ENCODE measurements around the gene C10orf105.

Gene C10orf105, protein sequence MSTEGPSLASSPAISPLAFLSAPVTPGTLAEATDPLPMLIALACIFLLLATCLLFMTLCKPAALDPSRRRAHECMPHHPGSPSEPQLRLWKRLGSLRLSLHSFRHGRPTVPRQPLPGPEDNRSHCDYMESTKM

DNA sequence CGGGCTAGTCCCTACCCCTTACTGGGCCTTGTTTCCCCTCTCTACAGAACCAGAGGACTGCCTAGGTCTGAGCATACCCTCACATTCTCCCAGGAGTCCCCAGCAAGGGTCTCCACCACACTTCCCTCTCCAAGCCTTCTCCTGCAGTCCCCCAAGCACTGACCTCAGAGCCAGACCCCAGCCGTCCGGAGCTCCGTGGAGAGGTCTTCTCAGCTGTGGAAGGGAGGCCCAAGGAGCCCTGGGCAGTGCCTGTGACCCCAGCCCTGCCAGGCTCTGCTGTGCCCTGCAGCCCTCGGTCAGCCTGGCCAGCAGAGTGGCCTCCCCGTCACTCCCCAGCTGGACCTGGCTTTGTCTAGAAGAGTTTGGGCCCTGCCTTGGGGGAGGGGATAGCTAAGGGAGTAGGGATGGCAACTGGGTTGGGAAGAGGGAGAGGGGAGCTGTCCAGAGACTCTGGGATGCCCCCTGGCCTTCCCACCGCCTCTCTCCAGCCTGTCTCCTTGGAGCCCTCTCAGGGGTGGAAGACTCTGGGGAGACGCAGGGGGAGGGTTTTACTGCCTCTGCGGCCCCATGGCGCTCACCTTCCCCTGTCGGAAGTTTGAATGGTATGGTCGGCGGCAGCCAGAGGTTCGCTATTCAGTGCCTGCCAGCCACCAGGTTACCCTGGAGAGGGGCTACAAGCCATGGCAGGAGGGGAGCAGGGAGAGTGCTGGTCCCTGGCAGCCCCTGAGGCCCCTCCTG is at the start of gene C10orf105:
TSS of gene C10orf105 (minus strand) at position 315 of the 738 bp plus-strand sequence. CDS start 3,441 bp downstream, outside the sequence.
- H3K4me1 Mint-ChIP-seq (ENCODE audit: low read depth), result peaks cover 6% of the 10 kb centered on the region
- no peak within 1 kb of the TSS for H3K4me3 Mint-ChIP-seq
- H3K36me3 Mint-ChIP-seq (ENCODE audit: low read depth), result no peaks in the 10 kb centered on the region
- no peaks in the 10 kb centered on the region for H3K9me3 Mint-ChIP-seq
- H3K27ac Mint-ChIP-seq, result no peak within 1 kb of the TSS
- H3K27me3 Mint-ChIP-seq (ENCODE audit: low read depth), result no peaks in the 10 kb centered on the region
- DNase-seq (ENCODE audit: low spot score), result no peak

DNA sequence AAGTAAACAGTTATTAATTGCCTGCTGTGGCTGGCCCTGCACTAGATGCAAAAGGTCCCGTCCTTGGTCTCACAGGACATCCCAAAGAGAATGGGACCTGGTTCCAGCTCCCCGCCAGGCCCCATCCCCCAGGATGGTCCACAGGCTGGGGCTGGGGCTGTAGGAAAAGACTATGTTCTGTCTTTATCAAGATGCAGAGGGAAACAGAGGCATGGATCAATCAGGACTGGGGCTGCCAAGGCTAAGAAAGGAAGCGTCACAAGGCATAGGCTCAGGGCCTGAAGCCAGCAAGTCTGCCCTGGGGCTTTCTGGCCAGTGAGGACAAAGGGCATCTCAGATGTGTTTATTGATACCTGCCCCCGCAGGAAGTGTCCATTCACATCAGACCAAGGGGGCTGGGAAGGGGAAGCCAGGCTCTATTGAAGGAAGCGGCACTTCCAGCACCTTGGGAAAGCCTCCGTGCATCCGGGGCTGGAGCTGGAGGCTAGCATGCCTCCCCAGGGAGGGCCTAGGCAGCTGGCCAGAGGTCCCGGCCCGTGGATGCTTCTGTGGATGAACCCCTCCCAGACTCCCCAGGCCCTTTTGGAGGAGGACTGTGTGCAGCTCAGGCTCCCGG is 48.0 kb upstream of the C10orf105 start:
- DNase-seq (ENCODE audit: low spot score), result no peak
- Mint-ChIP-seq H3K36me3 (ENCODE audit: low read depth) (peaks cover 54% of the 10 kb centered on the region), H3K27ac (peak overlapping the region; percentile 90), H3K4me1 (ENCODE audit: low read depth) (peaks cover 61% of the 10 kb centered on the region), H3K27me3 (ENCODE audit: low read depth) (no peaks in the 10 kb centered on the region), H3K4me3 (peak overlapping the region; percentile 64), H3K9me3 (no peaks in the 10 kb centered on the region)

GRCh38 chr10:71766717-71767419 is 47.3 kb upstream of the C10orf105 start:
- peaks cover 48% of the 10 kb centered on the region for H3K36me3 Mint-ChIP-seq (ENCODE audit: low read depth)
- no peak for DNase-seq (ENCODE audit: low spot score)

GRCh38 chr10:71765906-71766716 is 46.5 kb upstream of the C10orf105 start:
- H3K27ac Mint-ChIP-seq, result peak overlapping the region; percentile 86
- H3K36me3 Mint-ChIP-seq (ENCODE audit: low read depth), result peaks cover 48% of the 10 kb centered on the region
- H3K4me1 Mint-ChIP-seq (ENCODE audit: low read depth), result peaks cover 53% of the 10 kb centered on the region
- H3K4me3 Mint-ChIP-seq, result peak overlapping the region; percentile 64
- no peaks in the 10 kb centered on the region for H3K9me3 Mint-ChIP-seq
- DNase-seq (ENCODE audit: low spot score), result no peak
- H3K27me3 Mint-ChIP-seq (ENCODE audit: low read depth), result no peaks in the 10 kb centered on the region

More at GRCh38 chr10:71766717-71767419, 47.3 kb upstream of the C10orf105 start:
- H3K27ac Mint-ChIP-seq, result peak overlapping the region; percentile 86
- peaks cover 56% of the 10 kb centered on the region for H3K4me1 Mint-ChIP-seq (ENCODE audit: low read depth)
- no peaks in the 10 kb centered on the region for H3K9me3 Mint-ChIP-seq
- H3K27me3 Mint-ChIP-seq (ENCODE audit: low read depth), result no peaks in the 10 kb centered on the region
- peak overlapping the region; percentile 64 for H3K4me3 Mint-ChIP-seq

DNA sequence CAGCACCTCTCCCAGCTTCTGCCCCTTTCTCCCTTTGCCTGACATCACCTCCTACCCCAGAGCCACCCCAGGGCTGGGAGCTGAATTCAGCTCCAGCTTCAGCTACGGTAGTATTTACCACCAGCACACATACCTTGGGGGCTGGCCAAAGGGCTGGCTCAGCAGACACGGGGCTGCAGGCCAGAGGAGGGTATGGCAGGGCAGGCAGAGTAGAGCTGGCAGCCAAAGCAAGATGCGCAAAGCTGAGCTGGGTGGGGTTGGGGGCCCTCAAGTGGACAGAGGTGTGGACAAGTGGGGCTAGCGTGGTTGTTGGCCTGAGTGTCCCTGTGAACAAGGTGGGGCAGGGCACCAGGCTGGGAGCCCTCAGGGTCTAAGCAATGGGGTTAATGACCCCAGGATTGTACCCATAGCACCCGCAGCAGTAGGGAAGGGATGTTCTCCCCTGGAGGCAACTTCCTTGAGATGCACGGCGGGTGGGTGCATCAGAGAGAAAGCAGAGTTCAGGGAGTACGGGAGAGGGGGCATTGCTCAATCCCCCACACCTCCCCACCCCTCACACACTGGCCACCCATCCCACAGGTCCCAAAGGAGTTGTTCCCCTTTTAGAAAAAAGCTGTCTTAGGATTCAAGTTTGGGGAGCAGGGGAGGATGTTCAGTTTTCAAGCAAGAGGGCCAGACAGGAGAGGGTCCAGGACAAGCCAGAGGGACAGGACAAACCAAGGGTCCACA is 45.8 kb upstream of the C10orf105 start:
- Mint-ChIP-seq H3K27ac (peak overlapping the region; percentile 68), H3K27me3 (ENCODE audit: low read depth) (no peaks in the 10 kb centered on the region), H3K36me3 (ENCODE audit: low read depth) (peaks cover 51% of the 10 kb centered on the region), H3K4me1 (ENCODE audit: low read depth) (peaks cover 54% of the 10 kb centered on the region), H3K9me3 (no peaks in the 10 kb centered on the region), H3K4me3 (no peak overlapping the region)
- no peak for DNase-seq (ENCODE audit: low spot score)

DNA sequence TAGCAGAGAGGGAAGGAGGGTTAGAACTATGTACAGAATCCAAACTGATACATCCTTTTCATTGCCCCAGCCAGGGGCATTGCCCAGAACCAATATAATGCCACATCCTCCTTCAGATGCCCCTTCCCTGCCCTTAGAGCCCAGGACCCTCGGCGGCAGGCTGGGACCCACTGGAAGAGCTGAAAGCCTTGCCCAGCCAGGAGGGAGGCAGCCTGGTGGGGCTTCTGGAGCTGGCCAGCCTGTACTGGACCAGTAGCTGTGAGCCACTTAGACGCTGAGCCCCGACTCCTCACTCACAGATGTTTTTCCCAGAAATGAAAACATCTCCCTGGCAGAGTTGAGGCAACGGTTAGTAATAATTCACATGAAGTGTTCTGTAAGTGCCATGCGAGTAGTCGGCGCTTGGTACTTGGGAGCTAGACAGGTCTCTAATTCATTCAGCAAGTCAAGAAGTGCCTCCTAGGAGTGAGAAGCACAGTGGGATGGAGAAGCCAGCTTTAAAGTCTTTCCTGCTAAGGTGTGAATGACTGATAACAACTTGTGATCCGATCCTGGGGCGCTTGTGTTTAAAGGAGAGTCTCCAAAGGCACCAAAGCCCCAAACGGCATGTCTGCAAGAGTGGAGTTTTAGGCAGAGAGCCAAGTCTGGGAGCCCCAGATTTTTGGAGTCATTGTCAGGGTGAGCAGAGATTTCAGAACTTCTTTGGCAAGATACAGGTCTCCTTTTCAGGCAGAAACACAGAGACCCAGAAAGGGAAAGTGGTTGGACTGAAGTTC is 44.0 kb upstream of the C10orf105 start:
- Mint-ChIP-seq H3K36me3 (ENCODE audit: low read depth) (peaks cover 45% of the 10 kb centered on the region), H3K27ac (peak overlapping the region; percentile 9), H3K4me3 (no peak overlapping the region), H3K9me3 (no peaks in the 10 kb centered on the region), H3K27me3 (ENCODE audit: low read depth) (no peaks in the 10 kb centered on the region), H3K4me1 (ENCODE audit: low read depth) (peaks cover 43% of the 10 kb centered on the region)
- no peak for DNase-seq (ENCODE audit: low spot score)

GRCh38 chr10:71762324-71762723 is 42.7 kb upstream of the C10orf105 start:
- Mint-ChIP-seq H3K4me3 (no peak overlapping the region), H3K9me3 (no peaks in the 10 kb centered on the region), H3K4me1 (ENCODE audit: low read depth) (peaks cover 49% of the 10 kb centered on the region), H3K27ac (no peak overlapping the region), H3K36me3 (ENCODE audit: low read depth) (peaks cover 48% of the 10 kb centered on the region), H3K27me3 (ENCODE audit: low read depth) (no peaks in the 10 kb centered on the region)
- no peak for DNase-seq (ENCODE audit: low spot score)

- no peaks in the 10 kb centered on the region for H3K9me3 Mint-ChIP-seq
- peaks cover 43% of the 10 kb centered on the region for H3K36me3 Mint-ChIP-seq (ENCODE audit: low read depth)
- DNase-seq (ENCODE audit: low spot score), result no peak
- peaks cover 49% of the 10 kb centered on the region for H3K4me1 Mint-ChIP-seq (ENCODE audit: low read depth)
- H3K4me3 Mint-ChIP-seq, result no peak overlapping the region
- no peaks in the 10 kb centered on the region for H3K27me3 Mint-ChIP-seq (ENCODE audit: low read depth)
- H3K27ac Mint-ChIP-seq, result peak overlapping the region; percentile 59
Measured at GRCh38 chr10:71761541-71762113, 42.0 kb upstream of the C10orf105 start.

DNA sequence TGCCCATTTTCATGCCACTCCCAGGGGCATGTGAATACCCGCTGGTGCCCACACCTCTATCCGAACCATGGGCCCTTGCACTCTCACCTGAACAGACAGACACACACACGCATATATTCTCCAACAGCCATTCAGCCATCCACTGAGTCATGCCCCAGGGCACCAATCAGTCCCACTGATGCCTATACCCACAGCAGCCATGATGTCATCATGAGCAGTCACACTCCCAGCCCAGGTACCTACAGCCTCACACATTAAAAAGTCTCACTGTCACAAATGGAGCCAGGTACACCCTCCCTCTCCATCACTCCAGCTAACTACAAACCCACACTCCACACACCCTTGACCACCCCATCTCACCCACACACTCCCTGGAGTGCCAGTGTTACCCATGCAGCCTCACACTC is 41.5 kb upstream of the C10orf105 start:
- no peak for DNase-seq (ENCODE audit: low spot score)
- no peak overlapping the region for H3K4me3 Mint-ChIP-seq
- no peaks in the 10 kb centered on the region for H3K27me3 Mint-ChIP-seq (ENCODE audit: low read depth)
- peak overlapping the region; percentile 59 for H3K27ac Mint-ChIP-seq
- no peaks in the 10 kb centered on the region for H3K9me3 Mint-ChIP-seq
- H3K36me3 Mint-ChIP-seq (ENCODE audit: low read depth), result peaks cover 43% of the 10 kb centered on the region
- peaks cover 49% of the 10 kb centered on the region for H3K4me1 Mint-ChIP-seq (ENCODE audit: low read depth)

DNA sequence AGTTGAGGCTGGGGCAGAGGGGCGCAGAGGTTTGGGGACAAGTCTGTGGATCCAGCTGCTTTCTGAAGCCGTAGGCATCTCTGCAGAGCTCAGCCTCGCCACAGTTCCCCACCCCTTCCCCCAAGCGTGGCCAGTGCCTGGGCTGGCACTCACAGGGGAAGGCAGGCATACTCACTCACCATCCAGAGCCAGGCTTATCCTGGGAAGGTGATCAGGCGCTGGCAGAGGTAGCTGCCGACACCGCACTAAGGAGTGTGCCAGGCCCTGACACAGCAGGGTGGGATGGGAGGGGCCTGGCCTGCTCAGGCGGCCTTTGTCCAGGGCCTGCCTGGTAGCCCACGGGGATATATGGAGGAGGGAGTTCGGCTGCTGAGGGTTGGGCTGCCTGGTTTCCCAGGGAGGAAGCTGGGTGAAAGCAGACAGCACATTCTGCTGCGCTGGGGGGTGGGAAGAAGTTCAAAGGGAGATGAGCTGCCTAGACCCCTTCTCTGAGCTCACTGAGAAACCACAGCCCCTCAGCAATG is 37.9 kb upstream of the C10orf105 start:
- Mint-ChIP-seq H3K9me3 (no peaks in the 10 kb centered on the region), H3K4me1 (ENCODE audit: low read depth) (peaks cover 59% of the 10 kb centered on the region), H3K36me3 (ENCODE audit: low read depth) (peaks cover 61% of the 10 kb centered on the region), H3K27ac (peak overlapping the region; percentile 78), H3K27me3 (ENCODE audit: low read depth) (no peaks in the 10 kb centered on the region), H3K4me3 (peak overlapping the region; percentile 58)
- no peak for DNase-seq (ENCODE audit: low spot score)

DNA sequence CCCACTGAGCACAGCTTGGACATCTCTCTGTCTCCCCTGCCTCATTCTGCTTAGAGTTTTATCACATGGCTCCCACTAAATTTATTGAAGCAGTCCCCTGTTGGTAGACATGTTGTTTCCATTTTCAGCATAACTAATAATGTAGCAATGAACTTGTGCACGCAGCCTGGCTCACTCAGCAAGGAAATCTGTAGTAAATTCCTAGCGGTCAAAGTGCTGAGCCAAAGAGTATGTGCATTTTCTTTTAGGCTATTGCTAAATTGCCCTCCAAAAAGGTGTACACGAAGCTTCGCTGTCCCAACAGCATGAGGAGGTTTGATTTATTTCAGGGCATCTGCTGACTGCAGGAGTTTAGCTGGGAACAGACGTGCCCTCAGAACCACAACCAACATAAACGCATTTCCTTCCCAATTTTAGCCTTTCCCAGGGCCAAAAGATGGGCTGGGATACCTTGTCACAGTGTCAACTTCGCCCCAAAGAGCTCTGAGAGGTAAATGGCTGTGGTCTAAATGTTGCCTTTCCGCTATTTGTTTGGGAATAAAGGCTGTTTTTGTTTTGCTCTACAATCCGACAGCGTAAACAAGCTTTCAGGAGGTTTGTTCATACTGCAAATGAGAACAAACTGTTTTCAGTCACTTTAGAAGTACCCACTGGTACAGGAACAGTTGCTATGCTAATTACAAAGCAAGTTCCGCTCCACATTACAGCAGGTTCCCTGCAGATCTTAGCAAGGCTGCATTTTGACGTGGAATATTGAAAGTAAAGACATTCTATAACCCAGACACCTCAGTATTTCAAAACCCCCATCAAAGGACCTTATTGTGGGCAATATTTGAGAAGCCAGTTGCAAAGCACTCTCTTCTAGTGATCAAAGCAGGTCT is 37.0 kb upstream of the C10orf105 start:
- no peaks in the 10 kb centered on the region for H3K27me3 Mint-ChIP-seq (ENCODE audit: low read depth)
- no peak for DNase-seq (ENCODE audit: low spot score)
- peaks cover 68% of the 10 kb centered on the region for H3K4me1 Mint-ChIP-seq (ENCODE audit: low read depth)
- H3K27ac Mint-ChIP-seq, result peak overlapping the region; percentile 78
- H3K4me3 Mint-ChIP-seq, result peak overlapping the region; percentile 58
- H3K9me3 Mint-ChIP-seq, result no peaks in the 10 kb centered on the region
- peaks cover 64% of the 10 kb centered on the region for H3K36me3 Mint-ChIP-seq (ENCODE audit: low read depth)
